HFF-Myc (cell line): ENCODE data around the gene NOP14.

ENCODE experiments used
- DNase-seq: peaks from one replicate; pipeline ENCODE4 v3.0.0-alpha.2; 2011; ENCODE audit warnings: low read depth; ENCODE audit errors: extremely low read depth
- H3K4me3 ChIP-seq: replicated peaks from 2 replicates; pipeline ENCODE4 v1.5.1; 2011; ENCODE audit warnings: low read depth, mild to moderate bottlenecking, control low read depth, low read length
- TF ChIP-seq, protein P1 (sequence below): IDR thresholded peaks from 2 replicates; pipeline ENCODE4 v1.5.1; 2012; ENCODE audit warnings: mild to moderate bottlenecking, low read depth, low read length, control low read depth; ENCODE audit errors: missing control alignments

The NOP14 gene

DNA sequence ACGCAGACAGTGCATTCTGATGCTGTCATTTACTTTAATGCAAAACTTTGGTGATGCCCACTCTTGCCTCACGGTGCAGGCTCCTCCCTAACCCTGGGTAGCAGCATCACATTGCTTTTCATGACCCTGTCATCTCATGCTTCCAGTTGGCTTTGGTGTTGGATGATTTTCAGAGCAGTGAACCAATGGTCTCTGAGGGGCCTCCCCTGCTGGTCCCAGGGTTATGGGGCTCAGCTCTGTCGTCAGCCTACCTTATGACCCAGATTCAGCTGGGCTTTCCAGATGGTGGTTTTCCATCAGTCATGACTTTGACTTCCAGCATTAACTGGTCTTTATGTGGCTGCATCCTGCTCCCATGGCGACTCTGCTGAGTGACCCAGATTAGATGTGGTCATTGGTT lies 56.0 kb downstream of the NOP14 start:
- H3K4me3 ChIP-seq = no peak overlapping the region
- TF ChIP-seq, protein P1, sequence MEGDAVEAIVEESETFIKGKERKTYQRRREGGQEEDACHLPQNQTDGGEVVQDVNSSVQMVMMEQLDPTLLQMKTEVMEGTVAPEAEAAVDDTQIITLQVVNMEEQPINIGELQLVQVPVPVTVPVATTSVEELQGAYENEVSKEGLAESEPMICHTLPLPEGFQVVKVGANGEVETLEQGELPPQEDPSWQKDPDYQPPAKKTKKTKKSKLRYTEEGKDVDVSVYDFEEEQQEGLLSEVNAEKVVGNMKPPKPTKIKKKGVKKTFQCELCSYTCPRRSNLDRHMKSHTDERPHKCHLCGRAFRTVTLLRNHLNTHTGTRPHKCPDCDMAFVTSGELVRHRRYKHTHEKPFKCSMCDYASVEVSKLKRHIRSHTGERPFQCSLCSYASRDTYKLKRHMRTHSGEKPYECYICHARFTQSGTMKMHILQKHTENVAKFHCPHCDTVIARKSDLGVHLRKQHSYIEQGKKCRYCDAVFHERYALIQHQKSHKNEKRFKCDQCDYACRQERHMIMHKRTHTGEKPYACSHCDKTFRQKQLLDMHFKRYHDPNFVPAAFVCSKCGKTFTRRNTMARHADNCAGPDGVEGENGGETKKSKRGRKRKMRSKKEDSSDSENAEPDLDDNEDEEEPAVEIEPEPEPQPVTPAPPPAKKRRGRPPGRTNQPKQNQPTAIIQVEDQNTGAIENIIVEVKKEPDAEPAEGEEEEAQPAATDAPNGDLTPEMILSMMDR = no peak

DNA sequence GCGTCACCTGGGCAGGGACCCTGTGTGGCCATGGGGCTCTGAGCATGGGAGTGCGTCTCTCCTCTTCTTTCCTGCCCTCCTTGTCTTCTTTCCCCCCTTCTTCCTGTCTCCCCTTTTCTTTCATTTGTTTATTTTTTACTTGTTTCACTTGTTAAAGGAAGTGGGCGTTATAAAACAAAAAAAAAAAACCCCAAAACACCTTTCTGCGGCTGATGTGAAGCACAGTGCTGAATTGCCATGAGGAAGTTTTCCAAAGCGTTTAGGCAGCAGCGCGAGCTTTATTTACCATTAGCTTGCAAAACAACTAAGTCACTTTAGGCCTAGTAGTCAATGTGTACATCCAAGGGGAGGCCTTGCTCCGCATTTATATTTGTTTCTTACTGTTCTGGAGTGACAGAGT lies 57.0 kb downstream of the NOP14 start:
- TF ChIP-seq, protein P1 = no peak
- H3K4me3 ChIP-seq = no peak overlapping the region
- no peak for DNase-seq

More for the DNA sequence above, 56.0 kb downstream of the NOP14 start:
- DNase-seq = no peak

DNA sequence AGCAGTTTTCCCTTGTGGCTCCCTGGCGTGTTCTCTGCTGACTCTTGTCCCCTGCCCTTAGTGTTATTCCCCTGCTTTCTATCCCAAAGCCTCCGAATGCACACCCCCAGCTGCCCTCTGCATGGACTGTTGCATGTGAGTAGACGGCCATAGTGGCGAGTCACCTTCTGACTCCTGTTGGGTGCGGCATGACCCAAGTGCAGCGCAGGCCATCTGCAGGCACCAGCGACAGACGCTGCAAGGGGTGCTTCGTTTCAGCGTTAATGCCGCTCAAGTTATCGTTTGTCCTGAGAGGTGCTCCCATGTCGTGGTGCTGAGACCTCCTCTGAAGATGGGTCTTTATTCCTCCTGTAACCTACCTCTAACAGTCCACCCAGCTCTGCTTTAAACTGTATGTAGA lies 57.7 kb downstream of the NOP14 start:
- DNase-seq = no peak
- TF ChIP-seq, protein P1 = no peak
- H3K4me3 ChIP-seq = no peak overlapping the region

DNA sequence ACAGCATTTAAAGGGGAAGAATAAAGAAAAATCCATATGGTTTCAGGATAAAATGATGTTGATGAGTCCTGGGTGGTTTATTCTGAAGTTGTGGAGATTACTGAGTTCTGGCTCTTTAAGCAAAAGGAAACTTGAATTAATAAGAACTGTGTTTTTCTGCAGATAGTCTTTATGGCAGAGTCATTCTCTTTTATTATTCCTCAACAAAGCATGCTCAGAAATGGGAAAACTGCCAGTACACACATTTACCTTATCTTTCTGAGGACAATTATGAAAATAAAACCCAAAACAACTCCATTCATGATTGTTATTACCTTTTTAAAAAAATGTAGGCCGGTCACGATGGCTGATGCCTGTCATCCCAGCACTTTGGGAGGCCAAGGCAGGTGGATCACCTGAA lies 61.1 kb downstream of the NOP14 start:
- no peak for DNase-seq
- TF ChIP-seq, protein P1 = no peak
- H3K4me3 ChIP-seq = no peak overlapping the region

DNA sequence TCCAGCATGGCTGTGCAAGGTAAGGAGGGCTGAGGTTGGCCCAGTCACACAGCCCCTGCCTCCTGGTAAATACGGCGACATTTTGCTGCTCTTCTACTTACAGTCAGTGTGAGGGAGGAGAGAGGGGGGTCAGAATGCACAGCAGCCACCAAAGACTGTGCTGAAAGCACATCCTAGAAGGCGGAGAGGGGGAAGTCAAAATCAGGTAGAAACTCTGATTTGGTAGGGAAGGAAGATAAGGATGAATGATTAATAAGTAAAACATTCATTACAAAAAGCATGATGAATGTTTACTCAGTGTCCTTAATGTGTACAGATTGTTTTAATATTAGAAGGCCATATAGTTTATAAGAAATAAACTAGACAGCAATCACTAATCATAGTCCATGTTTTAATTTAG lies 62.0 kb downstream of the NOP14 start:
- DNase-seq = no peak
- TF ChIP-seq, protein P1 = no peak
- no peak overlapping the region for H3K4me3 ChIP-seq

DNA sequence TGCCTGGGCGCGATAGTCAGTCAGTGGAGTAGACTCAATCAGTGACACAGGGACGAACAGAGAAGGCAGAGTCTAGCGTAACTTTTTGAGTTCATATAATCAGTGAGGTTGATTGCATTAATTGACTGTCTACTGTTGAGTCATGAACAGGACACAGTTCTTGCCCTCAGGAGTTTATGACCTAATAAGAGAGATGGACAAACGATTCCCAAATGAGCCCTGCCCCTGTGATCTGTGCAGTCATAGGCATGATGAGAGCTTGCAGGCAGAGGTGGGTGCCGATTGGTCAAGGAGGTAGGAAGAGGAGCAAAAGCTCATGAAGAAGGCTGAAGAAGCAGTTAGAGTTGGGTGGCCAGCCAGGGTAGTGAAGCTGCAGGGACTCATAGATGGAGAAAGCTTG lies 62.5 kb downstream of the NOP14 start:
- no peak for DNase-seq
- TF ChIP-seq, protein P1 = no peak

DNA sequence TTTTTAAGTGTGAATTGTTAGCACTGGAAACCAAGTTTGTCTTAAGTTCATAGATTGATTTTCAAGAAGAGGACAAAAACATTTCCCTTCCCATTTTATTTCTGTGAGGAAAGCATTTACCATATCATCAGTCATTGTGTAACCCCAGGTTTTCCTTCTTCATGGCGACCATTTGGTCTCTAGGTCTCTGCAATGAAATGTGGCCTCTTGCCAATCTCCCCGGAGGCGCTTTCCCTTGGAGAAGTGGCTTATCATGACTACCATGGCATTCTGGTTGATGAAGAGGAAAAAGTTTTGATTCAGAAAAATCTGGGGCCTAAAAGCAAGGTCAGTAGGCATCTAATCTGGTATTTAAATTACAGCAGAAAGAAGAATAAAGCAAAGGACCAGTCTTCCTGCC lies 65.2 kb downstream of the NOP14 start:
- no peak for DNase-seq
- TF ChIP-seq, protein P1 = no peak
- no peak overlapping the region for H3K4me3 ChIP-seq

More for the DNA sequence above, 62.5 kb downstream of the NOP14 start:
- no peak overlapping the region for H3K4me3 ChIP-seq
